Stimulated activated CD4-positive, alpha-beta T cell treated with anti-CD3 and anti-CD28 coated beads, Interleukin-4, amount 100 ng/mL, for 24 hours (primary cell): Measurements from ENCODE around the gene CEP250.

Experiments used
- DNase-seq: peaks from one replicate; pipeline ENCODE4 v3.0.0-alpha.2; 2020

Gene CEP250

GRCh38 chr20:35563834-35564233 is 108.4 kb downstream of the CEP250 start:
- no peak for DNase-seq

DNA sequence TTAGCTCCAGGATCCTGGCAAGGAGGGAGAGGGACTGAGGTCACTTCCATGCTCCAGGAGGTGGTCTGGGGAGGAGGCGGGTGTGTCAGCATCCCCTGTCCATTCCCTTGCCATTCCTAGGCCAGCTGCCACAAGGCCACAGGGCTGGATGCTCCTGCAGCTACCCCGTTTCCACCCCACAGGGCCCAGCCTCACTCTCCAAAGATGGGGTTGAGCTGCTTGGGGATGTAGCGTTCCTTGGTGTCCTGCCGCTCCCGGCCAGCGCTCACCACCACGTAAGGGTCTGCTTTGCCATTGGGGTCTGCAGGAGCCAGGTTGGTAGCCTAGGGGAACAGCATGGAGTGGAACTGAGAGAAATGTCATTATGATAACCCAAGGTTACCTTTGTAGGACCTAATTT is 109.5 kb downstream of the CEP250 start:
- DNase-seq, result no peak

DNA sequence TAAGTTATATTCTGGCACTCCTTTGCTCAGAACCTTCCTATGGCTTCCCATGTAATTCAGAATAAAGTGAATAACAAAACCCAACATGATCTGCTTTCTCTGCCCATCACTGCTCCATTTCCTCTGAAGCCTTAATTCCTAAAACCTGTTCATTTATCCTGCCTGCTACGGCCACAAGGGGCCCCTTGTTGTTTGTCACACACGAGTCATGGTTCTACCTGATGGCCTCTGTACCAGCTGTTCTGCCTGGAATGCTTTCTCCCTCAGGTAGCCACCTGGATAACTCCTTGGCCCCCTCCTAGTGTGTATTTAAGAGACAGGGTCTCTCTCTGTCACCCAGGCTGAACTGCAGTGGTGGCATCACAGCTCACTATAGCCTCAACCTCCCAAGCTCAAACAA is 113.2 kb downstream of the CEP250 start:
- no peak for DNase-seq
